Caki2 (cell line): ENCODE measurements around the gene FER. TPM values are rescaled to one million over a fixed set of nuclear protein-coding genes. Genes with fewer than 3 reads are reported as not detected.
"Not testable (repeated sequence)": the region's sequence is repeated elsewhere in the genome, so short reads cannot be mapped to it uniquely, and the experiment has no call there.

Experiments used
- DNase-seq: peaks from one replicate; pipeline ENCODE4 v3.0.0-alpha.2; 2015; ENCODE audit warnings: low read depth
- in situ Hi-C: cut with HindIII; loops from 2 replicates; pipeline ENCODE4 v1.10.0; 2016; ENCODE audit warnings: low sequenced_read_pairs, low pct_unique_long_range_greater_than_20kb, mixed read lengths
- total RNA-seq: library from RNA; depleted of rRNA; stranded (reverse); fragments of >200 nt; shearing (Covaris generic); gene quantifications from 2 replicates; pipeline ENCODE4 v1.2.3, GENCODE V29; 2014; ENCODE audit warnings: low replicate concordance

FER gene
- total RNA-seq, 1 experiment from 2014 or later = 5.1 TPM

- DNase-seq = no peak
Measured at GRCh38 chr5:109167586-109167985, 419.9 kb downstream of the FER start.

GRCh38 chr5:109168151-109168550 is 420.5 kb downstream of the FER start:
- in situ Hi-C loops = no loop called here
- DNase-seq = no peak

More at GRCh38 chr5:109167586-109167985, 419.9 kb downstream of the FER start:
- in situ Hi-C loops = no loop called here

GRCh38 chr5:109170629-109171350 is 423.1 kb downstream of the FER start:
- in situ Hi-C loops = no loop called here
- DNase-seq = no peak

GRCh38 chr5:109171437-109172073 is 423.9 kb downstream of the FER start:
- in situ Hi-C loops, DNase-seq: not testable (repeated sequence)

- in situ Hi-C loops = no loop called here
Measured at GRCh38 chr5:109173036-109173794, 425.5 kb downstream of the FER start.

GRCh38 chr5:109177227-109177626 is 429.5 kb downstream of the FER start:
- in situ Hi-C loops = no loop called here
- no peak for DNase-seq

More at GRCh38 chr5:109173036-109173794, 425.5 kb downstream of the FER start:
- DNase-seq = no peak

GRCh38 chr5:109177782-109178181 is 430.1 kb downstream of the FER start:
- in situ Hi-C loops = no loop called here
- DNase-seq = no peak

GRCh38 chr5:109180668-109181067 is 433.0 kb downstream of the FER start:
- no peak for DNase-seq
- in situ Hi-C loops = no loop called here

GRCh38 chr5:109186759-109187158 is 439.1 kb downstream of the FER start:
- DNase-seq = no peak
- in situ Hi-C loops = no loop called here

- in situ Hi-C loops = no loop called here
- peak; percentile 53 for DNase-seq
Measured at GRCh38 chr5:109191153-109191558, 443.5 kb downstream of the FER start.

GRCh38 chr5:109192027-109192426 is 444.3 kb downstream of the FER start:
- in situ Hi-C loops = no loop called here
- DNase-seq = no peak

- in situ Hi-C loops = no loop called here
- no peak for DNase-seq
Measured at GRCh38 chr5:109192555-109193281, 445.0 kb downstream of the FER start.

- in situ Hi-C loops = no loop called here
- DNase-seq = no peak
Measured at GRCh38 chr5:109195667-109196066, 448.0 kb downstream of the FER start.

GRCh38 chr5:109196087-109196822 is 448.6 kb downstream of the FER start:
- peak; percentile 33 for DNase-seq
- in situ Hi-C loops = no loop called here

GRCh38 chr5:109196823-109197160 is 449.1 kb downstream of the FER start:
- in situ Hi-C loops = no loop called here
- DNase-seq = no peak

- in situ Hi-C loops = no loop called here
- DNase-seq = no peak
Measured at GRCh38 chr5:109199289-109199688, 451.6 kb downstream of the FER start.

GRCh38 chr5:109199799-109200620 is 452.3 kb downstream of the FER start:
- no peak for DNase-seq
- in situ Hi-C loops = no loop called here
